ENCODE data around the gene INTS15. TPM values are rescaled to one million over a fixed set of nuclear protein-coding genes. Genes with fewer than 3 reads are reported as not detected.
A peak's percentile ranks its signal among the peaks of the same experiment; 100 is the strongest.

The INTS15 gene
- total RNA-seq, 1 experiment from 2014 or later: 24.3 TPM

DNA sequence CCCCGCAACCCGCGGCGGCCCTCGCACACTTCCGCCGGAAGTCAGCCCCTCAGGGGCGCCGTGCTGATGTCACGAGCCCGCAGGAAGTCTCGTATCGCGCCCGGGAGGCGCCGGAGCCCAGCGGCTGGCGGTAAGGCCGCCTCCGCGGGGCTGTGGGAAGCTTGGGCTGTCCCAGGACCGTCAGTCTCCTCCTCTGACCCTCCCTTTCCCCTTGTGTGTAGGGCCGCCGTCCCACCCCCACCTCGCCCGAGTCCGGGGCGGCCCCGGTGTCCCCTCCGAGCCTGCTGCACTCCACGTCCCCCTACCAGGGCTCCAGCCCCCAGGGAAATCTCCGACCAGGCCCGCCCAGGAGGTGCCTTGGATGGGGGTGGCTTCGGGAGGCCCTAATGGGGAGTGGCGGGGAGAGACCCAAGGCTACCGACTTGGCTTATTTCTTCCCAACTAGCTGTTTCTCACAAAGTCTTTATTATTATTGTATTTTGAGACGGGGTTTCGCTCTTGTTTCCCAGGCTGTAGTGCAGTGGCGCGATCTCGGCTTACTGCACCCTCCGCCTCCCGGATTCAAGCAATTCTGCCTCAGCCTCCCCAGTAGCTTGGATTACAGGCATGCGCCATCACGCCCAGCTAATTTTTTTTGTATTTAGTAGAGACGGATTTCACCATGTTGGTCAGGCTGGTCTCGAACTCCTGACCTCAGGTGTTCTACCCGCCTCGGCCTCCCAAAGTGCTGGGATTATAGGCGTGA lies 12.3 kb upstream of the INTS15 start, which contains the start of gene ZDHHC4:
Gene ZDHHC4, plus strand, starts transcription at position 86 of the 745 bp plus-strand sequence. CDS start 3,108 bp downstream, outside the sequence.
- H3K27me3 ChIP-seq (ENCODE audit: insufficient read depth, low read length): no peaks in the 10 kb centered on the region
- peaks cover 5 to 6% of the 10 kb centered on the region in 2 experiments; a peak in 2 of 4 replicates for H3K36me3 ChIP-seq (ENCODE audit: control insufficient read depth in 1 of 2, insufficient read depth in 2 of 2, low read length in 2 of 2)
- peaks cover 22% of the 10 kb centered on the region; the same call in 1 of the 2 replicates for H3K79me2 ChIP-seq (ENCODE audit: insufficient read depth, low read length)
- no peaks in the 10 kb centered on the region for H3K9me2 ChIP-seq (ENCODE audit: insufficient read depth)
- intact Hi-C loops (cut with micrococcal nuclease): no loop called here
- H3K4me1 ChIP-seq (ENCODE audit: control insufficient read depth in 1 of 2, insufficient read depth in 2 of 2, low read length in 2 of 2): peaks cover 11 to 23% of the 10 kb centered on the region in 2 experiments
- ChIA-PET RAD21 (ENCODE audit: low non-redundant PET in 1 of 2, low total read pairs in 2 of 2, uncharacterized antibody in 2 of 2, unreplicated experiment in 2 of 2) (no interaction called here), CTCF (interaction anchor here (2.0 kb wide), 1 partner anchor 12 kb away, joined by 7 read pairs; the partner anchor contains the start of gene INTS15), POLR2A (no interaction called here)
- peak; percentile 94 for ATAC-seq
- peak within 1 kb of the TSS; percentile 69 to 87 for H3K4me3 ChIP-seq (replicated peaks in 1 of 2; ENCODE audit: low read depth in 1 of 2, low read length in 2 of 2)
- peak within 1 kb of the TSS; percentile 96 for H3K4me2 ChIP-seq (ENCODE audit: low read length)
- H3K27ac ChIP-seq (ENCODE audit: low read depth, low read length): peak within 1 kb of the TSS; percentile 95
- no peaks in the 10 kb centered on the region for H3K9me3 ChIP-seq (ENCODE audit: control insufficient read depth in 1 of 2, insufficient read depth in 1 of 2, low read depth in 1 of 2, low read length in 2 of 2)
- BruUV-seq (replicated peaks): no TSS peak
- no peak within 1 kb of the TSS for H2AFZ ChIP-seq (ENCODE audit: low read depth, low read length, poor library complexity, severe bottlenecking)
- H4K20me1 ChIP-seq (ENCODE audit: insufficient read depth): no peaks in the 10 kb centered on the region
- H3K9ac ChIP-seq (ENCODE audit: low read length): peak within 1 kb of the TSS; percentile 82
- peak; percentile 80 for DNase-seq (ENCODE audit: low read depth, low spot score)
- TF ChIP-seq SP1 (IDR thresholded peaks at IDR 0.05; ENCODE audit: low read depth) (peak; percentile 48; the same call in 1 of the 2 replicates), ZFX (IDR thresholded peaks at IDR 0.05) (peak; percentile 88), JUND (IDR thresholded peaks at IDR 0.05) (no peak), YY1 (IDR thresholded peaks at IDR 0.05; ENCODE audit: extremely low read depth, insufficient replicate concordance, low read depth, low read length) (peak; percentile 71), EGR1 (IDR thresholded peaks at IDR 0.05; ENCODE audit: low read depth) (peak; percentile 71; the same call in 1 of the 2 replicates), SIN3A (IDR thresholded peaks at IDR 0.05; ENCODE audit: low read depth) (peak; percentile 82; the same call in 1 of the 2 replicates), ELF1 (IDR thresholded peaks at IDR 0.05; ENCODE audit: borderline replicate concordance, low read depth) (no peak; the same call in 1 of the 2 replicates), EZH2phosphoT487 (IDR thresholded peaks at IDR 0.05; ENCODE audit: borderline replicate concordance) (no peak), ZNF274 (IDR thresholded peaks at IDR 0.05; ENCODE audit: low read depth, low read length) (no peak), TCF7L2 (IDR thresholded peaks at IDR 0.05; ENCODE audit: borderline replicate concordance, extremely low read depth, insufficient read depth, insufficient read length) (no peak), RAD21 (IDR thresholded peaks at IDR 0.05; ENCODE audit: low read depth) (no peak), SRF (IDR thresholded peaks at IDR 0.05; ENCODE audit: low read depth) (0 out of 2 replicates have a peak, but pooled peaks have one; percentile 23), CEBPB (IDR thresholded peaks at IDR 0.05; ENCODE audit: low read depth) (no peak), POLR2A (IDR thresholded peaks at IDR 0.05; ENCODE audit: borderline replicate concordance, extremely low read depth, insufficient read depth, insufficient read length) (peak; percentile 92), POLR2AphosphoS5 (IDR thresholded peaks at IDR 0.05; ENCODE audit: low read depth, low read length) (peak; percentile 99), EZH2 (IDR thresholded peaks at IDR 0.05) (no peak), CBX3 (IDR thresholded peaks at IDR 0.05; ENCODE audit: low read depth) (no peak)
- TF ChIP-seq, protein P1, sequence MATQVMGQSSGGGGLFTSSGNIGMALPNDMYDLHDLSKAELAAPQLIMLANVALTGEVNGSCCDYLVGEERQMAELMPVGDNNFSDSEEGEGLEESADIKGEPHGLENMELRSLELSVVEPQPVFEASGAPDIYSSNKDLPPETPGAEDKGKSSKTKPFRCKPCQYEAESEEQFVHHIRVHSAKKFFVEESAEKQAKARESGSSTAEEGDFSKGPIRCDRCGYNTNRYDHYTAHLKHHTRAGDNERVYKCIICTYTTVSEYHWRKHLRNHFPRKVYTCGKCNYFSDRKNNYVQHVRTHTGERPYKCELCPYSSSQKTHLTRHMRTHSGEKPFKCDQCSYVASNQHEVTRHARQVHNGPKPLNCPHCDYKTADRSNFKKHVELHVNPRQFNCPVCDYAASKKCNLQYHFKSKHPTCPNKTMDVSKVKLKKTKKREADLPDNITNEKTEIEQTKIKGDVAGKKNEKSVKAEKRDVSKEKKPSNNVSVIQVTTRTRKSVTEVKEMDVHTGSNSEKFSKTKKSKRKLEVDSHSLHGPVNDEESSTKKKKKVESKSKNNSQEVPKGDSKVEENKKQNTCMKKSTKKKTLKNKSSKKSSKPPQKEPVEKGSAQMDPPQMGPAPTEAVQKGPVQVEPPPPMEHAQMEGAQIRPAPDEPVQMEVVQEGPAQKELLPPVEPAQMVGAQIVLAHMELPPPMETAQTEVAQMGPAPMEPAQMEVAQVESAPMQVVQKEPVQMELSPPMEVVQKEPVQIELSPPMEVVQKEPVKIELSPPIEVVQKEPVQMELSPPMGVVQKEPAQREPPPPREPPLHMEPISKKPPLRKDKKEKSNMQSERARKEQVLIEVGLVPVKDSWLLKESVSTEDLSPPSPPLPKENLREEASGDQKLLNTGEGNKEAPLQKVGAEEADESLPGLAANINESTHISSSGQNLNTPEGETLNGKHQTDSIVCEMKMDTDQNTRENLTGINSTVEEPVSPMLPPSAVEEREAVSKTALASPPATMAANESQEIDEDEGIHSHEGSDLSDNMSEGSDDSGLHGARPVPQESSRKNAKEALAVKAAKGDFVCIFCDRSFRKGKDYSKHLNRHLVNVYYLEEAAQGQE (IDR thresholded peaks at IDR 0.05; ENCODE audit: low read depth): no peak
- TF ChIP-seq, protein P2, sequence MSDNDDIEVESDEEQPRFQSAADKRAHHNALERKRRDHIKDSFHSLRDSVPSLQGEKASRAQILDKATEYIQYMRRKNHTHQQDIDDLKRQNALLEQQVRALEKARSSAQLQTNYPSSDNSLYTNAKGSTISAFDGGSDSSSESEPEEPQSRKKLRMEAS (IDR thresholded peaks at IDR 0.05): peak; percentile 73; the same call in 1 of the 2 replicates
- TF ChIP-seq, protein P3, sequence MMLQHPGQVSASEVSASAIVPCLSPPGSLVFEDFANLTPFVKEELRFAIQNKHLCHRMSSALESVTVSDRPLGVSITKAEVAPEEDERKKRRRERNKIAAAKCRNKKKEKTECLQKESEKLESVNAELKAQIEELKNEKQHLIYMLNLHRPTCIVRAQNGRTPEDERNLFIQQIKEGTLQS (IDR thresholded peaks at IDR 0.05): no peak
- TF ChIP-seq, protein P4, sequence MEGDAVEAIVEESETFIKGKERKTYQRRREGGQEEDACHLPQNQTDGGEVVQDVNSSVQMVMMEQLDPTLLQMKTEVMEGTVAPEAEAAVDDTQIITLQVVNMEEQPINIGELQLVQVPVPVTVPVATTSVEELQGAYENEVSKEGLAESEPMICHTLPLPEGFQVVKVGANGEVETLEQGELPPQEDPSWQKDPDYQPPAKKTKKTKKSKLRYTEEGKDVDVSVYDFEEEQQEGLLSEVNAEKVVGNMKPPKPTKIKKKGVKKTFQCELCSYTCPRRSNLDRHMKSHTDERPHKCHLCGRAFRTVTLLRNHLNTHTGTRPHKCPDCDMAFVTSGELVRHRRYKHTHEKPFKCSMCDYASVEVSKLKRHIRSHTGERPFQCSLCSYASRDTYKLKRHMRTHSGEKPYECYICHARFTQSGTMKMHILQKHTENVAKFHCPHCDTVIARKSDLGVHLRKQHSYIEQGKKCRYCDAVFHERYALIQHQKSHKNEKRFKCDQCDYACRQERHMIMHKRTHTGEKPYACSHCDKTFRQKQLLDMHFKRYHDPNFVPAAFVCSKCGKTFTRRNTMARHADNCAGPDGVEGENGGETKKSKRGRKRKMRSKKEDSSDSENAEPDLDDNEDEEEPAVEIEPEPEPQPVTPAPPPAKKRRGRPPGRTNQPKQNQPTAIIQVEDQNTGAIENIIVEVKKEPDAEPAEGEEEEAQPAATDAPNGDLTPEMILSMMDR (IDR thresholded peaks at IDR 0.05 in 2 of 3, conservative IDR thresholded peaks at IDR 0.05 in 1 of 3; ENCODE audit: borderline replicate concordance in 1 of 3, insufficient read depth in 1 of 3, low read depth in 2 of 3, low read length in 2 of 3): no peak

Data from HCT116 (cell line).